Cerebellar nuclear complex (tissue), 1 donor: Measurements from ENCODE around the gene NELL1.

Experiments
- DNase-seq, 2 experiments: peaks; one replicate each; lab custom pipeline; 2025; lab: John Stamatoyannopoulos, UW

NELL1 gene

DNA sequence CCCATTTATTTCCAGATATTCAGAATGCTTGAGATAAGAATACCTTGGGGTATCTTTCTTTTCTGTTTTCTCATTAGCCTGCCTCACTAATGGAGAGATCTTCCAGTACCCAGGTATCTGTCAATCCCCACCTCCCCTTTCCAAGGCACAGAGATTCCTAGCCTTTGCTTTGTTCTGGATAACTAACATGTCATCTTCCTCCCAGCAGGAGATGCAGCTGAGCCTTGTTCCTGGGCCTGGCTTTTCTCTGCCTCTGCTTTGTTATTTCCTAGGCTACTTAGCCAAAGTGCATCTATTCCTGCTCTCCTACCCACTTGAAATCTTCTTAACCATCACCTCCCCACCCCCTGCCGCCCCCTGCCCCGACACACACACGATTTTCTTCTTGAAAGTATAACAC is 297.1 kb downstream of the NELL1 start:
- no peak for DNase-seq

DNA sequence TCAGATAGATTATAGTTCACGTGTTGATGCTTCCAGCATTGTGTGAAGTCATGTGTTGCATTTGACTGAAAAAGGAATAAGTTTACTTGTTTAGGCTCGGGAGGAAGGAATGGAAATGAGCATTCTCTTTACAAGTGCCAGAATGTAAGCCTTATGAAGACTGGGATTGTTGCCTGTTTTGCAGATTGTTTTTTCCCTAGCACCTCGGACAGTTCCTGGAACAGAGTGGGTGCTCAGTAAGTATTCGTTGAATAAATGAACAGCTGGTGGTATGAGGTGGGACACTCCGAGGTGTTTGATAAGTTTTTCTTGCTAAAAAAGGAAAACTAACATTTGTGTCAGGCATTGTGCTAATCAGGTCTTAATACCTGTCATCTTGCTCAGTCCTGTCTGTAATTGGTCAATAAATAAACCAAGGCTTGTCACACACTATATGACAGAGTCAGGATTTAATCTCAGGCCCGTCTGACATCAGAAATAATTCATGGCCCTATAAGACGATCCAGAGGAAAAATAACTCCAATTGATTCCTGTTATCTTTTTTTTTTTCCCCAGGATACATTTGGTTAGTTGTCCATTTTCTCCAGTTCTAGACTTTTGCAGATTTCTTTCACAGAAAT is 304.7 kb downstream of the NELL1 start:
- DNase-seq = no peak

DNA sequence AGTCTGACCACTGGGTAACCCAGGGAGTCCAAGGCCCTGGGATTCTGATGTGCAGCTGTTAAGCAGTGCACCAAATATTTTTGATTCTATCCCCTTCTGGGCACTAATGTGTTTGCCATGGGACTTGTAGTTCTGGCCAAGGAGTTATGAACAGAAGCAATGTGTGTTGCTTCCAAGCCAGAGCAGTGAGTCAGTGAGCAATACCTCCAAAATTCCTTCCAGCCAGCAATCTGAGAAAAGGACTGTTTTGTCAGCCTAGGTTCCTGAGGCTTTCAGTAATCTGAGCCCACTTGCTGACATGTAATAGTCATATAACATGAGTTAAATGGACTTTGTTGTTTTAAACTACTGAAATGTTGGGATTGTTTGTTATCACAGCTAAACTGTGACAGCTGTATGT is 311.4 kb downstream of the NELL1 start:
- no peak for DNase-seq

DNA sequence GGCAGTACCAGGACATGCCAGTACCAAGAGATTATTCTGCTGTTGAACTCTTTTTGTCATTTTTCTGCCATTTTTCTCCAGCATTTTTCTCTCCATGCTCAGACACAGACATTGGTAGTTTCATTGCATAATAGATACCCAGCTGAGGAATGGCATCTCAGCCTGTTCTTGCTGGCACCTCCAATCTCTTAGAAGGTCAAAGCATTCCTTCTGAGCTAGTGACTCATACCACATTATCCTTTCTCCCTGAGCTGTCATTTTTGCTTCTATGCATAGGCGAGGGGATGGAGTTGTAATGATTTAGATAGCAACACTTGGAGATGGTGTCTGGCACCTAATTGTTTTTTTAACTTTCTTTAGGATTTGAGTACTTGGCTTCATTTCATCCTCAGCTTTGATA is 321.1 kb downstream of the NELL1 start:
- DNase-seq = no peak

DNA sequence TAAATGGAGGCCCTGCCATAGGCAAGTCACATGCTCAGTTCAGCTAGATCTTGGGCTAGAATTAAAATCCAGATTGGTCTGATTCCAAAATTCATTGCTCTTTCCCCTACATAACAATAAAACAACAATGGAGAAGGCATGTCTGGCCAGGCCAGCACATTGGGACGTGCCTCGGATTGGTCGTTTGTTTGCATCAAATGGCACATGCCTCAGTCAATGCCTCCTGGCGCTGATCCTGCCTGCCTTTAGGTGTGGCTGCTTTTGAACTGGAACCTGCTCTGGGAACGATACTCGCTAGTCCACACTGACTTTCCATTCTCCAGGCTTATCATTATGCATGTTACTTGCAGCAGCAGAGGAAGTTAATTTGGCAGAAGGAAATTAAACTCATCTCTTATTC is 322.1 kb downstream of the NELL1 start:
- no peak for DNase-seq

DNA sequence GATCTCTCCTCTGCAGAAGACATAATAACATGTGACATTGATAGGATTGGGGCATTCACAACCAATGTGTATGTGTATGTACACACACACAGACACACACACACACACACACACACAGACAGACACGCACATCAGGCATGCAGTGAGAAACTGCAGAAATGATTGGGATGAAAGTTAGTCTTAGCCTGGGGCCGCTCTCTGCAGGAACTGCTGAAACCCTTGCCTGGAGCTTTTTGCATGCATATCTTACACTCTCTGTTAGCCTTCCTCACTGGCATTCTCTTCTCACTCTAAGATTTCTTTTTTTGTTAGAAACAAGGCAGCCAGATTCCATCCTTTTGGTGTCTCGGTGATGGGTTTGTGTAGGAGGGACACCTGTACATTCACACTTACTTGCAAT is 337.9 kb downstream of the NELL1 start:
- no peak for DNase-seq

DNA sequence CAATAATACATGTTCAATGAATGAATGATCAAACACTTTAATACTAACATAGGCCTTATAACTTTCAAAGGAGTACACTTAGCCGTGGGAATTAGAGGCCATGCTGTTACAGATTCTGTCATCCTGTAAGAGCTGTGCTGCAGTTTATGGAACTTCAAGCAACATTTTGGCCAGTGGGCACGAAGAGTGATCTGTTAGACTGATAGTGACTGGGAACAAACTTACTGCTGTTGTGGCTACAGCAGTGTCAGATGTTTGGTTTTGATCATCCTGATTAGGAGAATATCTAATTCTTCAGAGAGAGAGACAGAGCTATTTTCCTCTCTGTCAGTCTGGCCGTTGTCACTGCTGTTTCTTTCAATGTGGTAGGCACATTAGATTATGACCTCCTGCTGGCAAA is 348.9 kb downstream of the NELL1 start:
- no peak for DNase-seq

DNA sequence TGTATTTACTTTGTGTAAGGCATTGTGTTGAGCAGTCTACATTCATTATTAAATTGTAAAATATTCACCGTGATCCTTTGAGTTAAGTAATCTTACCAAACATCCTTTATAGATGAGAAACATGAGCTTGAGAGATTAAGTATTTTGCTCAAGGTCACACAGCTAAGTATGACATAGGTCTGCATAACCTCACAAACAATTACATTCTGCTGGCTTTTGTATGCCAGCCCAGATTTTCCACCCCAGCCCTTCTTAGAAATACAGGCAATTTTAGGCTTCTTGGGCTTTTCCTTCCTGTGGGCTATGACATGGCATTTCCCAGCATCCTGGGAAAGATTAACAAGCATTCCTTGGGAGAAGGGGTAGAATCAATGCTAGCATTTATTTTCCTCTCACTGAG is 357.3 kb downstream of the NELL1 start:
- no peak for DNase-seq

DNA sequence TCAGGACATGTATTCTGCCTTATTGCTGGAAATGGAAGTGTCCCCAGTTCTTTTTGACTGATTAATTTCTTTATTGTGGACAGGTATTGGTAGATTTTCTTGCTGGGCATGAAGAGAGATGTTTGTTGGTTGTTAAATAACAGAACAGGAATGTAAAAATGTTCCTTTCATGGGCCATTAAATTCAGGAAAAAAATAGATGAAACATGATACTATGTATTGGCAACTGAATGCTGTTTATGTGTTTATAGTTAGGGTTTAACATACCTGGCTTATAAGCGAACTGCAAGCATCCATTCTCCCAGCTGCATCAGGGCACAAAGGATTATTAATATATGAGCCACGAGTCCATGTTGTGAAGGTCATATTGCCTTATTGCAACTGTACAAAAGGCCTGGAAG is 368.5 kb downstream of the NELL1 start:
- DNase-seq = no peak

DNA sequence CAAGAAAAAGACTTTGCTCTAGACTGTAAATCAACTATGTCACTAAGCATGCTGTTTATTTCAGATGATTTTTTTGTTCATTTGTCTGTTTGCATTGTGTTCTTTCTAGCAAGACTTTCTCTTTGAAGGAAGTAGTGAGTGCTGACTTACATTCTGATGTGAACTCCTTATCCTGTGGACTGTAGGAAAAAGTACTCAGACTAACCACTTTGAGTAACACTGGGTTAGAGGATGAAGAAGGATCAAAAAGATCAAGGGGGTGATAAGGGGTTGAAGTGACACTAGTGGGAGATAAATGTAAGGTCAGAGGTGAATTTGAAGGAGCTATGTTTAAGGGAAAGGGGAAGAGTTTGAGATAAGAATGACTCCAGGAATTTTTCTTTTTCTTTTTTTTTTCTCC is 369.4 kb downstream of the NELL1 start:
- DNase-seq = no peak

DNA sequence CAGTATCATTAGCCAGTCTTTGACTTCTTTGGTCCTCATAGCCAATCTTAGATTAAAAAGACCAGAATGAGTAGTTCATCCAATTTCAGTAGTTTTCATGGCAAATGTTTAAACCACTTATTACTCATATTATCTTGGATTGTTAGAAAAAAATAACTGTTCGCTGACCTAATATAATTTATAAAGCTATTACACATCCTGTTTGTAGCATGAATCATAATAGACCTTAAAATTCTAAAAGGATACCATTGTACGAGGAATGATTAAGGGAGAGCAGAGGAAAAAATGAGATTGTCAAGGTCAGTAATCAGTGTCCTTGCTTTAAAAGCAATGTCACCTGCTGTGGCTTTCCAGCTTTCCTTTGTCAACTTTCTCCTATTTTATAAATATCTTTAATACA is 371.2 kb downstream of the NELL1 start:
- DNase-seq = no peak

DNA sequence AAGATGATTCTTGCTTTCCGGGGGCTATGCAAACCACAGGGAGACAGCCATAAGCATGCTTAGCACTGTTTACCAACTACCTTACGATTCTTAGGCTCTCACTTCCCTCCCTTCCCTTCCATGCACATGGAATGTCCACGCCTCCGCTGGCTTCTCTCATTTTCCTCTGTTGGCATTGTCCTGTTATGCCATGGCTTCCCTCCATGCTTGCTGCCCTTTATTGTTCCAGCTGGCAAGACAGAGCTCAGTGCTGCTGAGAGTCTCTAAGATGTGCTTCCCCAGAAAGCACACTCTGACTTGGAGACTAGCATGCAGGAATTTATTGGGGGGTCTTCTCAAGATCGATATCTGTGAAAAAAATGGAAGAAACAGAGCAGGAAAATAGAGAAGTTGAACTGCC is 379.2 kb downstream of the NELL1 start:
- DNase-seq = no peak

DNA sequence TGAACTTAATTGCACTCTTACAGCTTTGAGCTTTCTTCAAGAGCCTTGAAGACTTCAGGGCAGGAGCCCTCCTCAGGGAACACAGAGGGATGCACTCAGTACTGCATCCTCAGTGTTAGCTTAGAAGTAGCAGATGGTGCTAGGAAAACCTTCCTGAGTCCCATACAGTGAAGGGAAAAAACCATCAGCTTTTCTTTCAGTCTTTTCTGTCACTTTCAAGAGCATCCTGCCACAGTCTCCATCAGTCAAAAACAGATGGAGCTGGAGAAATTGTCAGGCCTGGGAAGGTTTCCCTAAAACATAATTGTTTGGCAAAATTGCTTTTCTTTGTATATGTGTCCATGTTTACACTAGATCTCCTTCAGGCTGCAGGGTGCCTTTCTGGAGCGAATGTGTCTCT is 384.1 kb downstream of the NELL1 start:
- no peak for DNase-seq

DNA sequence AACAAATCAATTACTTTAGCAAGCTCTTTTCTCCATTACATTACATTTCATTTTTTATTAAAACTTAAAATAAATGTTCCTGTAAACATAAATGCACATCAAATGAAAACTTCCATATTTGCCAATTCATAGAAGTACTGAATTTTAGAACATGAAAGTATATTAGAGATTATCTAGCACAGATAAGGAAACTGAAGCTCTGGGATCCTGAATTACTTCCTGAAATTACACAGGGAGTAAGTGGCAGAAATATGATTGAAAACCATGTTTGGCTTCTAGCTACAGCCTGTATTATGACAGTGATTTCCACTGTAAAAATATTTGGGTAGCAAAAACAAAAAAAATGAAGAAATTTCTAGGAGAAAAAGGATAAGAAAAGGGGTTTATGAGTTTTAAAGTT is 387.3 kb downstream of the NELL1 start:
- DNase-seq = no peak

DNA sequence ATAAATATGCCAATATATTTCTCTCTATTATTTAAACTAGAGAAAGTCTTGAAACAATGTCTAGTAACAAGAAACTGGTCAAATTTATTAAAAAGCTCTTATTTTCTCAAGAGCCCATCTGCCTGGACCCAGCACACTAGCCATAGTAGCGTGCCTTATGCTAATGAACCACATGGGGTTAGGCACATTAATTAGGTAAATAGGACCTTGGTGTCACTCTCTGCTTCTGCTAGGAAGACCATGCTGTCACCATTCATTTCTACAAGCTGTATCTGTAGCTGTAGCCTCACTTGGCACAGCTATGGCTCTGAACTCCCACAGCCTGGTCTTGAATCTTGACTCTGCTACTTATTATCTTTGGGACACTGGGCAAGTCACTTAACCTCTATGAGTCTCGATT is 390.5 kb downstream of the NELL1 start:
- no peak for DNase-seq

DNA sequence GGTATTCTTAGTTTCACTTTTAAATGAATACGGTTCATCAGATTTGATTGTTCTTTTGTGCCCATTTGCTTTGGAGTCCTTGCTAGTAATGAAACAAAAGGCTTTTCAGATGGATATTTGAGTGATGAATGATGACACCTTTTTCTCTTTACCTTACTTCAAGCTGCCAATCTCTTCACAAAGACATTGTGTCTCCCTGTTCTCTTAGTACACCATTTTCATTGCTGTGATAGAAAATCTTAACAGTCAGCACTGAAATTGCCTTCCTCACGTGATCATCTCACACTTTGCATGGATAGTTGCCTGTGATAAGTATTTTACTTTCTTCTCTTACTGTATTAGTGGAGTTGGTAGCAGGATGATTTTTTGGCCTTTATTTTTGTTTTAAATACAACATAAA is 396.6 kb downstream of the NELL1 start:
- no peak for DNase-seq

DNA sequence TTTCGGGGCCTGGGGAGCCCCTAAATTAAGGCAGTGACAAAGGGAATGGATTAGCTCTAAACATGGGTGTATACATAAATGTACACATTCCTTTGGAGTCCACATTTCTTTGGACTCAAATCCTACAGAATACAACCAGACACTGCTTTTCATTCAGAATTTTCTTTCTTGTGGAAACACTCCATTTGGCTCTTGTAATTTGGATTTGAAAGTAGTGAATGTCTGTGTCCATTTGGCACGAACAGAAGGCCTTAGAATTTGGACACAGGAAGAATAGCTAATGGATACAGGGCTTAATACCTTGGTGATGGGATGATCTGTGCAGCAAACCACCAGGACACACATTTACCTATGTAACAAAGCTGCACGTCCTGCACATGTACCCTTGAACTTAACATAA is 399.5 kb downstream of the NELL1 start:
- no peak for DNase-seq

DNA sequence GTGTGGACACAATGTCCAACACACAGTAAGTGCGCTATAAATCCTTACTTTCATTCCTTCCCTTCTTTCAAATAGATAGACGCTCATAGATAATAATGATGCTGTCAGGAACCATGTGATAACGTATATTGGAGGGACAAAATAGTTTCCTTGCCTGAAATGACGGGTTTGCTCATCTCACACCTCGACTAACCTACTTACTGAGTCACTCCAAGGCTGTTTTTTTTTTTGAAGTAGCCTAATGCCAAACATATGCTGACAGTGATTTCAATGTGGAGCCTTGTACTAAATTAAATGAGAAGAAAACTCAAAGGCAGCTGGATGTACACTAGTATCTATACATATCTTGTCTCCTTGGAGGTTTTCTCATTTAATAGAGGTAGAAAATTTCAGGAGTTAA is 400.5 kb downstream of the NELL1 start:
- no peak for DNase-seq

DNA sequence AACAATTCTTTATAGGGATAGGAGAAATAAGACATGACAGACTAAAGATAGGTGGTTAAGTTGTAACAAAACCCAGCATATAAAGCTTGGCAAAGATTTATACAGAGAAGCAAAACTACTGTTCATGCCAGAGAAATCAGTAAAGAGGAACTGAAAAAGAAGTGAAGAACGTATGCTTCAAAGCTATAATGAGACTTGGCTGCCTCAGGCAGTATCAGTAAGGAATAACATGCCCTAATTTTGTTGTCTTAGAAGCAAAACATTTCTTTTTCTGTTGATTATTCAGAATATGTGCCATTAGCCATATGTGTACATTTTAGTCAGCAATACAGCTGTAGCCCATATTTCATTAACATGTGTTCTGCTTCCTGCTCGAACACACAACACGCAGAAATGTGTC is 403.2 kb downstream of the NELL1 start:
- no peak for DNase-seq

DNA sequence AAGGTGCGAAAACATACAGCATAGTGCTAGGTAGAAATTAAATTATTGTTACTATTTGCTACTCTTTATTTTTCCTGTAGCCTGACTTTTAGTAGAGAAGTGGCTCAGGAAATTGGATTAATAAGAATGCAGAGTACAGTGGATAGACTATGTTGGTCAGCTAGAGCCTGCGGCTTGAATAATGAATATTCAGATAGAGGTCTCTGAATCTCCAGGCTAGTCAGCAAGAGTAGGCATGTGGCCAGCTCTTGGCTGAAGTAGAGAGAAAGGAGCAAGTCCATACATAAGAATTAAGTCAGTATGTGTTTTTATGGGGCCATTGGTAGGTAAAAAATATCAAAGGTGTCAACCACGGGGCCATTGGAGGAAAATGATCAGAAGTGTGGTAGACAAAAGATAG is 413.5 kb downstream of the NELL1 start:
- DNase-seq = no peak

DNA sequence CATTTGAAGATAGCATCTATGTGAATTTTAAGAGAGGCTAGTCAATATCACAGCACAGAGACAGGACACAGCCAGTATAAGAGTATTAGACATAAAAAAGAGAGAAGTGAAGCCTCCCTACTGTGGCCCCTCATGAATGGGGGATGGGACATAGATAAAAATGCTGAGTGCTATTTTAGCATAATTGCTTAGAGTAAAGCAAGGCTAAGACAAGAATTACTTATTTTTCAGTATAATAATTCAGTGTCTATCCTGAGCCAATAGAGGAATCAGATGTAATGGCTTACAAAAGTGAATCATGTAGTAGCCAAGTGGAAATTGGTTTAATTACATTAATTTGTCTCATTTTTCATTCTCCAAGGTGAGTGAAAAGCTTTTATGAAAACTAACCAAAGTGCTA is 419.5 kb downstream of the NELL1 start:
- no peak for DNase-seq

DNA sequence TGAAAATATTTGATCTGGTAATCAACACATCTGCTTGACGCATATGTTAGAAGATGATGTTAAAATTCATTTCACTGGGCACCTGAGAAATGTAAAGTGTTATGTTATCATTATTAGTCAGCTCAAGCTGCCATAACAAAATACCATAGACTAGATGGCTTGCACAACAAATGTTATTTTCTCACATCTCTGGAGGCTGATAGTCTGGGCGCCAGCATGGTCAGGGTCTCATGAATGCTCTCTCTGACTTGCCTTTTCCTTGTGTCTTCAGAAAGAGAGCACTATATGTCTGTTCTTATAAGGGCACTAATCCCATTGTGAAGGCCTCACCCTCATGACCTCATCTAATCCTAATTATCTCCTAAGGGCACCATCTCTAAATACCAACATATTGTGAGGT is 435.3 kb downstream of the NELL1 start:
- DNase-seq = no peak

DNA sequence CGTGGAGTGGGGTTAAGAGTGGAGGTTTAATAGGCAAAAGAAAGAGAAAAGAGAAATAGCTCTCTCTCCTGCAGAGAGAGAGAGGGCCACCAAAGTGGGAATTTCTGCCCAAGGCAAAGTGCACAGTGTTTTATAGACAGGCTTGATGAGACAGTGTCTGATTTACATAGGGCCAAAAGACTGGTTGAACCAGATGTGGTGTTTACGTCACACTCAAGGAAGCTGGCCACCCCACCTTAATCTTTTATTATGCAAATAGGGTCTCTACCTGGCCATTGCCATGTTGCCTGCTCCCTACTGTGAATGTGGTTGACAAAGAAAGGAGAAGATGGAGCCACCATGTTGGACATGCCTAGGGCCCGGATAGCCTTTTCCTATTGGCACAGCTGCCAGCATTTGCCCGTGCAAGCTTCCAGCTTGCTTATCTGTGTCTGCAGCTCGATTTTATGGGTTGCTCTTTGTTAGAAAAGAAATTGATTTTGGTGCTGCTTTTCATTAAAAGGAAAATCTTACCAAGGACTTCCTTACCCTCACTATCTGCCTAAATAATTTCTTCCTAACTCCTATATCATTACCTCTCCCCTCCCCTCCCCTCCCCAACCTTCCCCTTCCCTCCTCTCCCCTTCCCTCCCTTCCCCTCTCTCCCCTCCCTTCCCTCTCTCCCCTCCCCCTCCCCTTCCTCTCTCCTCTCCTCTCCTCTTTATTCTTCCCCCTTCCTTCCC is 436.0 kb downstream of the NELL1 start:
- no peak for DNase-seq

DNA sequence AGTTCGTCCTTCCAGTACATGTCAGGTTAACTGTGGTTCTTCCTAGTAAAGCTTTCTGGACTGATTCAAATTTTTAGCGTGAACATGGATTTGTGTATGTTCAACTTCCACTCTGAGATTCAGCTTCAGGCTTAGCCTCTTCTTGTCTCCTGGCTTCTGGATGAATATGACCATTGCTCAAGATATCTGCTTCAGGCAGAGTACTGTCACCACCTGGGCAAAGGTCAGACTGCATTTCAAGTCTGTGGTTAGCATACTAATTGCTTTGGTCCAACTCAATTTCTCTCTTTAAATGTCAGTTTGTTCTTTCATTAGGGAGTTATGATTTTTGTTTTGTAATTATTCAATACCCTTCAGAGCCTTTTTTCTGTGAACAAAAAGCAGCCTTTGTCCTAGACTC is 440.0 kb downstream of the NELL1 start:
- DNase-seq = no peak
